ENCODE measurements around the gene CPNE4. TPM values are rescaled to one million over a fixed set of nuclear protein-coding genes. Genes with fewer than 3 reads are reported as not detected.
"Not testable (repeated sequence)": the region's sequence is repeated elsewhere in the genome, so short reads cannot be mapped to it uniquely, and the experiment has no call there.

CPNE4 gene
- total RNA-seq, 1 donor from 2014 or later, result 0.83 TPM

GRCh38 chr3:131981323-131981722, 53.5 kb downstream of the CPNE4 start:
- ATAC-seq (no peak), DNase-seq (no peak)
- H3K27me3 ChIP-seq (ENCODE audit: low read depth), result no peaks in the 10 kb centered on the region
- H3K9me3 ChIP-seq, result no peaks in the 10 kb centered on the region
- H3K36me3 ChIP-seq, result no peaks in the 10 kb centered on the region
- H3K4me3 ChIP-seq, result no peak overlapping the region
- intact Hi-C loops (cut with DNase I), result no loop called here
- no peak overlapping the region for H3K27ac ChIP-seq
- TF ChIP-seq CTCF (IDR thresholded peaks at IDR 0.05), result no peak
- no peaks in the 10 kb centered on the region for H3K4me1 ChIP-seq

GRCh38 chr3:131976448-131976847, 58.4 kb downstream of the CPNE4 start:
- Histone ChIP-seq H3K36me3 (no peaks in the 10 kb centered on the region), H3K27me3 (ENCODE audit: low read depth) (no peaks in the 10 kb centered on the region), H3K27ac (no peak overlapping the region), H3K9me3 (no peaks in the 10 kb centered on the region), H3K4me3 (no peak overlapping the region), H3K4me1 (no peaks in the 10 kb centered on the region)
- no peak for DNase-seq
- no peak for ATAC-seq
- TF ChIP-seq CTCF (IDR thresholded peaks at IDR 0.05), result no peak
- intact Hi-C loops (cut with DNase I), result no loop called here

GRCh38 chr3:131975047-131975446, 59.8 kb downstream of the CPNE4 start:
- intact Hi-C loops (cut with DNase I), result no loop called here
- Histone ChIP-seq H3K27ac (no peak overlapping the region), H3K4me3 (no peak overlapping the region), H3K36me3 (no peaks in the 10 kb centered on the region), H3K4me1 (no peaks in the 10 kb centered on the region), H3K9me3 (no peaks in the 10 kb centered on the region), H3K27me3 (ENCODE audit: low read depth) (no peaks in the 10 kb centered on the region)
- TF ChIP-seq CTCF (IDR thresholded peaks at IDR 0.05), result no peak
- ATAC-seq (no peak), DNase-seq (no peak)

GRCh38 chr3:131973731-131974130, 61.1 kb downstream of the CPNE4 start:
- no peaks in the 10 kb centered on the region for H3K36me3 ChIP-seq
- ATAC-seq (no peak), DNase-seq (no peak)
- intact Hi-C loops (cut with DNase I), result no loop called here
- H3K27ac ChIP-seq, result no peak overlapping the region
- TF ChIP-seq CTCF (IDR thresholded peaks at IDR 0.05), result no peak
- H3K9me3 ChIP-seq, result no peaks in the 10 kb centered on the region
- no peak overlapping the region for H3K4me3 ChIP-seq
- no peaks in the 10 kb centered on the region for H3K27me3 ChIP-seq (ENCODE audit: low read depth)
- no peaks in the 10 kb centered on the region for H3K4me1 ChIP-seq

- no peak overlapping the region for H3K4me3 ChIP-seq
- intact Hi-C loops (cut with DNase I), result no loop called here
- no peak overlapping the region for H3K27ac ChIP-seq
- no peak for ATAC-seq
- H3K36me3 ChIP-seq, result no peaks in the 10 kb centered on the region
- H3K4me1 ChIP-seq, result no peaks in the 10 kb centered on the region
- no peak for DNase-seq
- no peaks in the 10 kb centered on the region for H3K27me3 ChIP-seq (ENCODE audit: low read depth)
- H3K9me3 ChIP-seq, result no peaks in the 10 kb centered on the region
- no peak for TF ChIP-seq CTCF (IDR thresholded peaks at IDR 0.05)
Observed at GRCh38 chr3:131972550-131972949, 62.3 kb downstream of the CPNE4 start.

GRCh38 chr3:131972091-131972490, 62.7 kb downstream of the CPNE4 start:
- H3K27ac ChIP-seq, result no peak overlapping the region
- TF ChIP-seq CTCF (IDR thresholded peaks at IDR 0.05), result no peak

GRCh38 chr3:131963442-131963841, 71.4 kb downstream of the CPNE4 start:
- H3K4me3 ChIP-seq; H3K9me3 ChIP-seq; H3K27ac ChIP-seq; H3K36me3 ChIP-seq; ATAC-seq; intact Hi-C loops (cut with DNase I); H3K27me3 ChIP-seq (ENCODE audit: low read depth); H3K4me1 ChIP-seq: not testable (repeated sequence)
- DNase-seq, result peak; percentile 39

More at GRCh38 chr3:131972091-131972490, 62.7 kb downstream of the CPNE4 start:
- Histone ChIP-seq H3K4me3 (no peak overlapping the region), H3K9me3 (no peaks in the 10 kb centered on the region), H3K27me3 (ENCODE audit: low read depth) (no peaks in the 10 kb centered on the region), H3K4me1 (no peaks in the 10 kb centered on the region), H3K36me3 (no peaks in the 10 kb centered on the region)
- DNase-seq (no peak), ATAC-seq (no peak)
- intact Hi-C loops (cut with DNase I), result no loop called here
